ENCODE measurements around the gene NIN. TPM values are rescaled to one million over a fixed set of nuclear protein-coding genes. Genes with fewer than 3 reads are reported as not detected.

NIN gene
- total RNA-seq, 4 donors from 2014 or later: 22.7 to 48.2 (median 36.8) TPM

DNA sequence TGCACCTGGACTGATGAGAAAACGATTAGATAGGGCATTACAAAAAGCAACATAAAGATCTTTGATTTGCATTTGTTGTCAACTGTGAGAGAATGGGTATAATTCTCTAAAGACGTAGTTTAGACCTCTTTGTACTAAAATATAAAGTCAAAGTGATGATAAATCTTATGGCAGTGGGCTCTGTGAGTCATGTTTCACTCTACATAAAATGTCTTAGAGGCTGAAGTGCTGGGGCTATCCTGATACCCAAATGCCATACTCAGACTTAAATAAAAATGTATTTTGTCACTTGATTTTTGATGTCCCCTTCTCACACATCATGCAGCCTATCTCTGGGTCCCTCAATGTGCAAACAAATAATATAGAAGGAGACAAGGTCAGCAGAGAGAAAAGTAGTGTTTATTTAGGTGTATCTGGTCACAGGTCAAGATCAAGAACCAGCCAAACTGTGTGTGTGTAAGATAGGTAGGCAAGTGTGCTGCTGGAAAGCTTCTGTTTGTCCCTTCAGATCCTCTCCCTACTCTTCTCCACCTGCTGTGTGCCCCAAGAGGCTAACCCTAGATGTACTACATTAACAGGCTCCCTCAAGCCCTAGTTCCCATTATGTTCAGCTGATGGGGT is 7.0 kb upstream of the NIN start:
- TF ChIP-seq POLR2AphosphoS5 (IDR thresholded peaks at IDR 0.05): no peak
- TF ChIP-seq POLR2A (IDR thresholded peaks at IDR 0.05): no peak
- TF ChIP-seq, protein P1, sequence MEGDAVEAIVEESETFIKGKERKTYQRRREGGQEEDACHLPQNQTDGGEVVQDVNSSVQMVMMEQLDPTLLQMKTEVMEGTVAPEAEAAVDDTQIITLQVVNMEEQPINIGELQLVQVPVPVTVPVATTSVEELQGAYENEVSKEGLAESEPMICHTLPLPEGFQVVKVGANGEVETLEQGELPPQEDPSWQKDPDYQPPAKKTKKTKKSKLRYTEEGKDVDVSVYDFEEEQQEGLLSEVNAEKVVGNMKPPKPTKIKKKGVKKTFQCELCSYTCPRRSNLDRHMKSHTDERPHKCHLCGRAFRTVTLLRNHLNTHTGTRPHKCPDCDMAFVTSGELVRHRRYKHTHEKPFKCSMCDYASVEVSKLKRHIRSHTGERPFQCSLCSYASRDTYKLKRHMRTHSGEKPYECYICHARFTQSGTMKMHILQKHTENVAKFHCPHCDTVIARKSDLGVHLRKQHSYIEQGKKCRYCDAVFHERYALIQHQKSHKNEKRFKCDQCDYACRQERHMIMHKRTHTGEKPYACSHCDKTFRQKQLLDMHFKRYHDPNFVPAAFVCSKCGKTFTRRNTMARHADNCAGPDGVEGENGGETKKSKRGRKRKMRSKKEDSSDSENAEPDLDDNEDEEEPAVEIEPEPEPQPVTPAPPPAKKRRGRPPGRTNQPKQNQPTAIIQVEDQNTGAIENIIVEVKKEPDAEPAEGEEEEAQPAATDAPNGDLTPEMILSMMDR (IDR thresholded peaks at IDR 0.05): no peak
- no peak for TF ChIP-seq EP300 (IDR thresholded peaks at IDR 0.05)
- no peak for DNase-seq (ENCODE audit: low spot score in 2 of 2)
- H3K27ac ChIP-seq: no peak overlapping the region
- no peaks in the 10 kb centered on the region for H3K27me3 ChIP-seq
- H3K36me3 ChIP-seq: no peaks in the 10 kb centered on the region
- no peaks in the 10 kb centered on the region for H3K9me3 ChIP-seq
- no peak overlapping the region for H3K4me3 ChIP-seq
- H3K4me1 ChIP-seq: no peaks in the 10 kb centered on the region
- WGBS: 91% methylated on average over 2 of the region's 2 CpGs

DNA sequence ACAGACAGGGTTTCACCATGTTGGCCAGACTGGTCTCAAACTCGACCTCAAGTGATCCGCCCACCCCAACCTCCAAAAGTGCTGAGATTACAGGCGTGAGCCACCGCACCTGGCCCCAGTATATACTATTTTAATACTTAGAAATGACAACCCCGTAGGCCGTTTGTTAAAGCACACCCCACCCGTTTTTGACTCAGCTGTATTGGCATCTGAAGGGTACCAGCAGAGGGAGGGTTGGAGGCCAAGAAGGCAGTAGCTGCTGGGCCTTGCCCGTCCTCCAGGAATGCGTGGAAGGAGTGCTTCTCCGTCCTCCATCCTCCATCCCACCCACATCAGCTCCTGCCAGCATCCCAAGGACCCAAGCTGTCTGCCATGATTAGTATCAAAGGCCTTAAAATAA is 6.3 kb upstream of the NIN start:
- no peak overlapping the region for H3K4me3 ChIP-seq
- no peaks in the 10 kb centered on the region for H3K9me3 ChIP-seq
- TF ChIP-seq POLR2AphosphoS5 (IDR thresholded peaks at IDR 0.05): no peak
- no peak for TF ChIP-seq POLR2A (IDR thresholded peaks at IDR 0.05)
- TF ChIP-seq, protein P1 (IDR thresholded peaks at IDR 0.05): no peak
- TF ChIP-seq EP300 (IDR thresholded peaks at IDR 0.05): no peak
- no peaks in the 10 kb centered on the region for H3K4me1 ChIP-seq
- 74% methylated on average over 10 of the region's 10 CpGs for WGBS
- H3K27me3 ChIP-seq: no peaks in the 10 kb centered on the region
- H3K36me3 ChIP-seq: no peaks in the 10 kb centered on the region
- DNase-seq (ENCODE audit: low spot score in 2 of 2): no peak
- H3K27ac ChIP-seq: no peak overlapping the region

DNA sequence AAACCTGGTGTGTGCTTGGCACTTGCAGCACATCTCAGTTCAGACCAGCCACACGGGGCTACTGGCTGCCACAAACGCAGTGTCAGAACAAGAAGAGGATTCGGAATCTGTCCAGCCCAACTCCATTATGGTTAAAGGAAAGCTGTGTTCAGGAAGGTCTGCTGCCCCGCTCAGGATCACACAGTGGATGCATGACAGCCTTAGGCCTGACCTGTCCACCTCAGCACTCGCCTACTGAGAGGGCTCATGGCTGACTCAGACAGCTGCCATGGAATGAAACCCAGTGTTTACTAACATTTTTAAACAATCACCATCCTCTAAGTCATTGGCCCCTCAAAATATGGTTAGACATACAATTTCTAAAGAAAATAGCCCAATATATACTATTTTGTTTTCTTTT is 5.6 kb upstream of the NIN start:
- Histone ChIP-seq H3K4me1 (peaks cover 6% of the 10 kb centered on the region), H3K9me3 (no peaks in the 10 kb centered on the region), H3K27ac (no peak overlapping the region), H3K36me3 (no peaks in the 10 kb centered on the region), H3K4me3 (no peak overlapping the region), H3K27me3 (no peaks in the 10 kb centered on the region)
- 94% methylated on average over 5 of the region's 5 CpGs for WGBS
- TF ChIP-seq POLR2AphosphoS5 (IDR thresholded peaks at IDR 0.05) (no peak), POLR2A (IDR thresholded peaks at IDR 0.05) (no peak), EP300 (IDR thresholded peaks at IDR 0.05) (no peak)
- TF ChIP-seq, protein P1 (IDR thresholded peaks at IDR 0.05): no peak
- DNase-seq (ENCODE audit: low spot score in 2 of 2): no peak

DNA sequence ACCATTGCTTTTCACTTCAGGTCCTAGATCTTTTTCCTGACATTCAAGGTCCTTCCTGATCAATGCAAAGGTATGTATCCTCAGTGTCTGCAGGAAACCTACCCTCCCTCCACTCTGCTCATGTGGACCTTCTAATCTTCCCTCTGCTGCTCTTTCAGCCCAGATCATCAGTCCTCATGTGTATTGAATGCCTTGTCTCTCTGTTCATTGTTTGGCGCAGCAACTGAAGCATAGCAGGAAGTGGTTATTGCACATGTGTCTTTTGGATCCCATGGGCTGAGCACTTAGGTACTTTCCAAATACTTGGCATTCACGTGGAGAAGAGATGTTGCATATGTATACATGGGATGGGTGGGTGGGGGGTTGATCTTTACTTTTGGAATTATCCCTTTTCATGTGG is 4.3 kb upstream of the NIN start:
- Histone ChIP-seq H3K4me3 (no peak overlapping the region), H3K27me3 (no peaks in the 10 kb centered on the region), H3K27ac (no peak overlapping the region), H3K4me1 (peaks cover 6% of the 10 kb centered on the region), H3K9me3 (no peaks in the 10 kb centered on the region), H3K36me3 (no peaks in the 10 kb centered on the region)
- TF ChIP-seq POLR2A (IDR thresholded peaks at IDR 0.05) (no peak), POLR2AphosphoS5 (IDR thresholded peaks at IDR 0.05) (no peak), EP300 (IDR thresholded peaks at IDR 0.05) (no peak)
- TF ChIP-seq, protein P1 (IDR thresholded peaks at IDR 0.05): no peak
- no peak for DNase-seq (ENCODE audit: low spot score in 2 of 2)
- 17% methylated on average over 2 of the region's 2 CpGs for WGBS

DNA sequence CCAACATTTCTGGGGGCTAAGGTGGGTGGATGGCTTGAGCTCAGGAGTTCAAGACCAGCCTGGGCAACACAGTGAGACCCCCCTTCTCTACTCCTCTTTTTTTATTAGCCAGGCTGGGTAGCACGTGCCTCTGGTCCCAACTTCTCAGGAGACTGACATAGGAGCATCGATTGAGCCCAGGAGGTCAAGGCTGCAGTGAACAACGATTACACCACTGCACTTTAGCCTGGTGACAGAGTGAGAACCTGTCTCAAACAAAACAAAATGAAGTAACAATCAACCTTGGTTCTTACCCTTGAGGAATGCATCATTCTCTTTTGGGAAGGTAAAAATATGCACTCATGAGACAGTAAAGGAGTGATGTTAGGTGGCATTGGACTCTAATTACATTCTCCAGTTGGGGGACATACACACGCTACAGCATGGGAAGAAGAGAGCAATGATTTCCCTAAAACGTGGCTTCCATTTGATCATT is 3.9 kb upstream of the NIN start:
- DNase-seq (ENCODE audit: low spot score in 2 of 2): no peak
- Histone ChIP-seq H3K4me3 (no peak overlapping the region), H3K36me3 (no peaks in the 10 kb centered on the region), H3K27me3 (no peaks in the 10 kb centered on the region), H3K27ac (no peak overlapping the region), H3K4me1 (peaks cover 9% of the 10 kb centered on the region), H3K9me3 (no peaks in the 10 kb centered on the region)
- WGBS: 80% methylated on average over 5 of the region's 5 CpGs
- TF ChIP-seq POLR2AphosphoS5 (IDR thresholded peaks at IDR 0.05): no peak
